ACHN (cell line): Measurements from ENCODE around the gene DNAH10.

Source experiments
- DNase-seq: peaks from one replicate; pipeline ENCODE4 v3.0.0-alpha.2; 2015
- in situ Hi-C: cut with HindIII; loops from 2 replicates; pipeline ENCODE4 v1.10.0; 2017; ENCODE audit warnings: low sequenced_read_pairs, low pct_ligation_motif_present, low pct_unique_long_range_greater_than_20kb

The DNAH10 gene

DNA sequence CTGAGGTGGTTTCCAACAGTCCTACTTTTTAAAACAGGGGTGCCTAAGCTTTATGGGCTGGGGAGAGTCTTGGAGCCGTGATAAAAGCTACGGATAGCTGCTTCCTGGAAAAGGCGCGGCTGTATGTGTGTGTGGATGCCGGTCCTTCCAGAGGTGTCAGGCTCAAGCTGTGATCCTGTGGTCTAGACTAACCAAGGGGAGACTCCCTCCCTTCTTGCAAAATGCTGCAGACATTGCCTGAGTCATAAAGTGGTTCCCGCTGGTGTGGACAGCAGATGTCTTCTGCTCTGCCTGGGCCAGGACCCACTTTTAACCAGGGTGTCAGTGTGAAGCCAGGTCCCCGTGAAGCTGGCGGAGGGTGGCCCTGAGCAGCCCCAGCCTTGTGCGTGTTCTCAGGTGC lies 172.7 kb downstream of the DNAH10 start:
- no peak for DNase-seq
- in situ Hi-C loops: no loop called here

DNA sequence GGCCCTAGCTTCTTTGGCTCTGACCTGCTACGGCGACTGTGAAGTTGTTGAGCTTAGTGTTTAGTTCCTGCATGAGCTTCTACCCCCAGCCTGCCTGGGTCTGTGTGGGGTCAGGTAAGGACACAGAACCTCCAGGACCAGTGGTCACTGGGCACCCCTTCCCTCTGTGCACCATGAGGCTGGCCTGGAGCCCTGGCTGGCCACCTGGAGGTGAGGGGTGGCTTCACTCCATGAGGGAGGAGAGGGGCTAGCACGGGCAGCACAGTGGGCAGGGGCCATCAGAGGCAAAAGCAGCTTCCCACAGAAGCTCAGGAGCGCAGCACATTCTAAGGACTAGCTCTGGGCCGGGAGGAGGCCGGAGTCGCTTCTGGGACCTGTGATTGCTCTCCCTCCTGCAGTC lies 173.9 kb downstream of the DNAH10 start:
- DNase-seq: no peak
- in situ Hi-C loops: no loop called here

- in situ Hi-C loops: no loop called here
Measured at GRCh38 chr12:123936471-123936870, 174.4 kb downstream of the DNAH10 start.

GRCh38 chr12:123936956-123937706 lies 175.0 kb downstream of the DNAH10 start:
- no peak for DNase-seq
- in situ Hi-C loops: no loop called here

More at GRCh38 chr12:123936471-123936870, 174.4 kb downstream of the DNAH10 start:
- no peak for DNase-seq

DNA sequence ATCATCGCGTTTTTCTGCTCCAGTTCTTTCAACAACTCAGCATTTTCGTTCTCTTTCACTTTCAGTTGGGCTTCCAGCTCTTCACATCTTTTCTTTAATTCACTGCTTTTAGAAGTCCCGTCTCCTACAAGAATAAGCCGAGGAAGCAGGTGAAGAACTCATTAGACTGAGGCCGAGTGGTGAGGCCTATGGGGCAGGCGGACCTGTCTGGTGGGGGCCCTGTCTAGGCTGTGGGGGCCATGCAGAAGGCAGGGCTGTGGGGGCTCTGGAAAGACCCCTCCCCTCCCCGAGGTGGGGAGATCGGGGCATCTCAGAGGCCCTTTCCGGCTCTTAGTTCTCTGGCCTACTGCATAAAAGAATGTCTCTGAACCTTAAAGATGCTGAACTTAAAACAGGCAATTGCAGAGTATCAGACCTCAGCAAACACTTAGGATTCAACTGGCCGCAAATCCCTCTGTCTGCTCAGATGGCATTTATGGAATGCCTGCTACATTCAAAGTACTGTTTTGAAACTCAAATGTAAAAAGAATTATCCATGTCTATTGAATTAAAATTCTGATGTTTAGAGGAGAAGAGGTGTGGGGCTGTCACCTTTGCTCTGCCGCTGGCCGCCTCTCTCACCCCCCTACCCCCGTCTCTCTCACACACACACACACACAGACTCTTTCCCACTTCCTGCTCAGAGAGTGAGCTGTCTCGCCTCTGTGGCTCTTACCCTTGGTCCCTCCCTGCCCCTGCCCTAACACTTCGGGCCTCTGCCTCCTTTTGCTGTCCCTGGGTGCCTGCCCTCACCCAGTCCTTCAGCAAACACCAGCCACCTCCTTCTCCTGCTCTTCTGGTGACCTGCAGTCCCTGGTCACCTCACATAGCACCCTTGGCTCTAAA lies 175.8 kb downstream of the DNAH10 start:
- DNase-seq: no peak
- in situ Hi-C loops: no loop called here

DNA sequence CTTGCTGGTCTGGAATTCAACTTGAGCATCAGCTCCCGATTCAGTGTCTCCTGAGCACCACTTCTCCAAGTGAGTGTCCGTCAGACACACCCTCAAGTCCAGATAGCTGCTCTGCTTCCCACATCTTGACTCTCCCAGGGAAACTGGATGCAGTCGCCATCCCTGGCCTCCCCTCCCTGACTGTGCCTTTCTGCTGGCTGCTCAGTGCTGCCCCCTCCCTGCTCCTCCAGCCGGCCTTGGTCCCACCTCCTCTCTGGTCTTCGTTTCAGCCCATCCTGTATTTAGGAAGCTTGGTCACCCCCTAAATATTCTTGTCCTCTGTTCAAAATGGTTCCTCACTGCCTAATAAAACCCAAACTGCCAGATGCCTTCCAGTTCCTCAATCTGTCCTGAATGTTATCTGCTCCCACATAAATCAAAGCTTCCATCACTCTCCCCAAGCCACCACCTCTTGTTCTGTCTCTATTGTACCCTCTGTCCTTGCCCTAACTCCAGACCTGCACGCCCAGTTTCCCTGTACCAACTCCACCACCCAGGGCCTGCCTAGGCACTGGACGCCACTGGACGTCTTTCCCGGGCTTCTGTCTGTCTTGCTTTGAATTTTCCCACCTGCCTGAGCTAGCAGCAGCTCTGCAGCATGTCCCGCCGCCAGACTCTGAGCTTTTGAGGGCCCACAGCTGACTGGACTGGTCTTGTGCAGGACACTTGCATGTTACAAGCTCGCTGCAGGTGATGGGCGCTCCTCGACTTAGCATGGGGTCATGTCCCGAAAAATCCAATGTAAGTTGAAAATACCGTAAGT lies 176.8 kb downstream of the DNAH10 start:
- peak; percentile 20 for DNase-seq
- in situ Hi-C loops: no loop called here

DNA sequence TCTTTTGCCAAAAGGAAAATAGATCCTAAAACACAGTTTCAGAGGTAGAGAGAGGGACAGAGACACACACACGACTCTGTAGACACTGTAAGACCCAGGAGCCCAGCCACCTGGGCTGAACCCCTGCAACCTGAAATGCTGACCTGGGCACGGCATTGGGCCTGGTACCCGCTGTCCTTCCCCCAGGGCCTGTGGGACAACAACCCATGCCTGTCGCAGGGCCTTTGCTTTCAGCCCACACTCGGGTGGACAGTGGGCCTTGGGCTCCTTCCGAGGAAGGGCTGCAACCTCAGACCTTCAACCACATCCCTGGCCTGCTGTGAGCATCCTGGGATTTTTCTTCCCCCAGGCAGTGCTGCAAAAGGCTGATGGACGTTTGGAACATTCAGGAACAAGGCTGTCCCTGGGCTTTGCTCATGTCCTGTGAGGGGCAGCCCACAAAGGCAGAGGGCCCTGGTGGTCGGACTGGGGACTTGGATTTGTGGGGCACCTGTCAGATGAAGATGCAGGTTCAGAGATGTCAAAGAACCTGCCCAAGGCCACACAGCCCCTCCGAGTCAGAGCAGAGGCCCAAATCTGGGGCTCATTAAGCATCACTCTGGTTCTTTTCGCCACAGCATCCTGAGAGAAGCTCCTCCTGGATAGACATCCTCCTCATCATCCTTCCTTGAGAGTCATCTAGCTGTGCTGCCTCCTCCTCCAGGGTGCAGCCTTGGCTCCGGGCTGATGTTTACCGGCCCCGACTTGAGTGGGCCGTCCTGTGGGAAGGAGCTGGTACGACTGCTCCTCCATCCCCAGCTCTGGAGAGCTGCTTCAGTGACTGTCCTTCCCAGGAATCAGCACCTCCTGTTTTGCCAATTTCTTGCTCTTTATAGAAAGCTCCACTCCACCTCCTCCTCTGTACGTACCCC lies 177.9 kb downstream of the DNAH10 start:
- DNase-seq: no peak
- in situ Hi-C loops: no loop called here

DNA sequence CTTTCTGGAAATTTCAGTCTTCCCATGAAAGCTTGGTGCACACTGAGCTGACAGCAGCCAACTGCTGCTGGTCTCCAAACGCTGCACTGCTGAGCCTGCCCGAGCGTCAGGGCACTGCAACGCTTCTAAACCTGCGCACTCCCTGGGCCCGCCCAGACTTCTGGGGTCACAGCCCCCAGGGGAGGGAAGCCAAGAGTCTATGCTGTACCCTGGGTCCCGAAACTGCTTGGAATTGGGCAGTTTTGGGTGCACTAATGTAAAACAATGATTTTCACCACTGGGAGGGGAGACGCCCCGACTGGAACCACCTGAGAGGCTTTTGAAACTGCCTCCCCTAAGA lies 178.5 kb downstream of the DNAH10 start:
- no peak for DNase-seq
- in situ Hi-C loops: no loop called here

DNA sequence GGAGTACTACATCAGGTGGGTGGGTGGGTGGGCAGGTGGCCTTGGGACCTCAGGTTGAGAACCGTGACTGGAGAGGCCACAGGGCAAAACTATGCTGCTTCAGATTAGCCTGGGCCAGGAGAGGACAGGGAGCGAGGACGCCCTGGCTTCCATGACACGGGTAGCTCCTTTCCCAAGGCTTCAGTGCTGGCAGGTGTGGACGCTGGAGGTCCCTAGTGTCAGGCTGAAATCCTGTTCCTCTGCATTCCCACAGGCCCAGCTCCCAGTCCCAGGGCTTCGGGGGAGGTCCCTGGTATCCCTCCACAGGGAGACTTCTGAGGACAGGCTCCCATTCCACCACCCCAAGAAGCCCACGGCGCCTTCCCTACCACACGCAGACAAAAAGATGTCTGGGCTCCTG lies 178.9 kb downstream of the DNAH10 start:
- in situ Hi-C loops: no loop called here
- no peak for DNase-seq

DNA sequence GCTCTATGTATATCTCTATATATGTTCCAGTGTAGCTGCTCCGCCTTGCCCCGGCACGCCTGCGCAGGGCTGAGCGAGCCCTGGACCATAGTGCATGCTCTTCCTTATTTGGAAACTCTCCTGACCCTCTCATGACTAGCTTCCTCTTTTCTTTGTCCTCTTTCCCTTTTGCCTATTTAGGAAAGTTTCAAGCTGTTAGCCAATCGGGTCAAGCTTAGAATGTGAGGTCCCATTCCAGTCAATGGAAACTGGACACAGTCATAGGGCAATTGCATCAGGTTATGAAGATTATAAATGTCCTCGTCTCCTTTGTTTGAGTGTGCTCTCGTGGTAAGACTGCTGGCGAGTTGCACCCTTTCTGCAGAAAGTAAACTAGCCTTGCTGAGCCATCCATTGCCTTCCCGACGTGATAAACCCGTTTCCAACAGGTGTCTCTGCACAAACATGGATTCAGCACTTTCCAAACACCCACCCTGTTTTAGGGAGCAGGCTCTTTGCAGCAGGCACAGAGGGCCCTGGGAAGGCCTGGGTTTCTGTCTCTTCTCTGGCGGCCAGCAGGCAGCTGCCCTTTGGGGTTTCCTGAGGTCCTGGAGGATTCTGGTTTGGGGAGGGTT lies 179.6 kb downstream of the DNAH10 start:
- DNase-seq: no peak
- in situ Hi-C loops: no loop called here

- no peak for DNase-seq
- in situ Hi-C loops: no loop called here
Measured at GRCh38 chr12:123942238-123942653, 180.1 kb downstream of the DNAH10 start.

- in situ Hi-C loops: no loop called here
- DNase-seq: no peak
Measured at GRCh38 chr12:123942911-123943648, 181.0 kb downstream of the DNAH10 start.

- no peak for DNase-seq
- in situ Hi-C loops: no loop called here
Measured at GRCh38 chr12:123943816-123944215, 181.7 kb downstream of the DNAH10 start.

DNA sequence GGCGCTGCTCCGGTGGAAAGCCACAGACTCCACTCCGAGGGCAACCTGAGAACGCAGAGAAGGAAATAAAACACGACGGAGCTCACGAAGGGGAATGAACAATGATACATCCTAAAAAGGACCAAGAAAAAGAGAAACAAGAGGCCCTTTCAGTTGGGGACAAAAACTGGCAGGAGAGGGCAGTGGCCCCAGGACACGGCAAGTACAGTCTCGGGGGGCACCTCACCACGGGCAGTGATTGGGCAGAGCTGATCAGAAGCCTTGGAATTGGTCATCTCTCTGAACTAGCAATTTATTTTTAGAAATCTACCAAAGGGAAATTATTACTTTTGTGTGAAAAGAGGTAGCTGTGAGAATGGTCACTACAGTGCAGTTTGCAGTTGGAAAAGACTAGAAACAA lies 182.6 kb downstream of the DNAH10 start:
- DNase-seq: no peak
- in situ Hi-C loops: no loop called here

DNA sequence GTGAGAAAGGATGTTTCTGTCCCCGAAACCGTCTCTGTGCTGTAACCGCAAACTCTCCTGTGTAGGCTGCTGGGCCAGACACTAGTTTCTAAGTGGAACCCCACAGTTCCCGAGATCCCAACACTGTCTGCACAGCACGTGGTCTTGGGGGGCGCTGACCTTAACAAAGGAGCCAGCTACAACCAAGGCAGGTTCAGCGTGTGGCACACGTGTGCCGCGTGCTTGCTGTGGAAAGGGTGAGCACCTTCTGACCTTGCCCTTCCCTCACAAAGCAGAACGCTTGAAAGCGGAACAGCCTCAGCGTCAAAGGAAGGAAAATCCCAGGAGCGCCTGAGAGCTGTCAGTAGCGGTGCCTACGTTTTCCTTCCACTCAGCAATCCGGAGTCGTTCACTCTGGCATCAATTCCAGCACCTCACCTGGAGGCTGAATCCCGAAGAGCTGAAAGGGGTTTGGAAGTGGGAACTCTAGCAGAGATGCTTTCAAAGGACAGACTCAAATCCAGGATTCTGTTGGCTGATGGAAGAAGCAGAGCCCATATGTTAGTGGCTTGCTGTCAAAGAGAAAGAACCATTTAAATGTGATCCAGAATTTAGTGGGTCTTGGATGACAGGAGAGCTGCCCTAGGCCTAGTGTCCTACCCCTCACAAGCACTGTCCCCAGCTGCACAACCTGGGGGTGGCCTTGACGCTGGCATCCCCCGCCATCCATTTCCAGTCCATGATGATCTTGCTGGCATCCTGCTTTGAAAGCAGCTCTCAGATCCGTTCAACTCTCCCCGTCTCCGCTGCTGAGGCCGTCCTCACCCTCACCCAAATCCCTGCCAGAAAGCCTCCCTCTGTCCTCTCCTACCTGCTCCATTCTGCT lies 183.4 kb downstream of the DNAH10 start:
- in situ Hi-C loops: no loop called here
- DNase-seq: no peak

DNA sequence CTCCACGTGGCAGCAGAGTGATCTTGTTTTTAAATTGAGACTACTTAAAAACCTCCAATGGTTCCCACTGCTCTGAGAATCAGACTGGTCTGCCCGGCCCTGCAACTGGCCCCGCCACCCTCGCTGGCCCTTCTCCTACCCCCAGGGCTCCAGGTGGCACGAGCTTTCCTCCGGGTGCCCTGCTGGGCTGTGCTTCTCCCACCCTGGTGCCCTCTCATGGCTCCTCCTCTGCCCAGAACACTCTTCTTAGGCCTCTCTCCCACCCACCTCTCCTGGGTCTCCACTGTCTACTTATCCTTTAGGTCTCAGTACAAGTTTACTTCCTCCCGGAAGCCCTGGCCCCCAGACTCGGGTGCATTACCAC lies 184.0 kb downstream of the DNAH10 start:
- DNase-seq: no peak
- in situ Hi-C loops: no loop called here
